ENCODE results near the gene PITPNC1. TPM values are rescaled to one million over a fixed set of nuclear protein-coding genes. Genes with fewer than 3 reads are reported as not detected.
"Not testable (repeated sequence)": the region's sequence is repeated elsewhere in the genome, so short reads cannot be mapped to it uniquely, and the experiment has no call there.

Gene PITPNC1
- total RNA-seq, 4 donors from 2014 or later, result 7.6 to 30.1 (median 15.1) TPM

GRCh38 chr17:67644061-67644460 lies 267.0 kb downstream of the PITPNC1 start:
- ATAC-seq, result no peak
- no peaks in the 10 kb centered on the region for H3K36me3 ChIP-seq
- H3K9me3 ChIP-seq, result no peaks in the 10 kb centered on the region
- no peaks in the 10 kb centered on the region for H3K27me3 ChIP-seq
- no peak overlapping the region for H3K27ac ChIP-seq
- 90 to 93% methylated on average over 5 of the region's 5 CpGs for WGBS, 2 donors (ENCODE audit: low coverage in 1 of 2)
- H3K4me1 ChIP-seq, result peaks cover 0 to 35% (median 0%) of the 10 kb centered on the region in 3 donors
- TF ChIP-seq EP300 (IDR thresholded peaks at IDR 0.05), result no peak
- no peak for TF ChIP-seq POLR2AphosphoS5 (IDR thresholded peaks at IDR 0.05)
- no peak for TF ChIP-seq POLR2A (IDR thresholded peaks at IDR 0.05)
- TF ChIP-seq, protein P1, sequence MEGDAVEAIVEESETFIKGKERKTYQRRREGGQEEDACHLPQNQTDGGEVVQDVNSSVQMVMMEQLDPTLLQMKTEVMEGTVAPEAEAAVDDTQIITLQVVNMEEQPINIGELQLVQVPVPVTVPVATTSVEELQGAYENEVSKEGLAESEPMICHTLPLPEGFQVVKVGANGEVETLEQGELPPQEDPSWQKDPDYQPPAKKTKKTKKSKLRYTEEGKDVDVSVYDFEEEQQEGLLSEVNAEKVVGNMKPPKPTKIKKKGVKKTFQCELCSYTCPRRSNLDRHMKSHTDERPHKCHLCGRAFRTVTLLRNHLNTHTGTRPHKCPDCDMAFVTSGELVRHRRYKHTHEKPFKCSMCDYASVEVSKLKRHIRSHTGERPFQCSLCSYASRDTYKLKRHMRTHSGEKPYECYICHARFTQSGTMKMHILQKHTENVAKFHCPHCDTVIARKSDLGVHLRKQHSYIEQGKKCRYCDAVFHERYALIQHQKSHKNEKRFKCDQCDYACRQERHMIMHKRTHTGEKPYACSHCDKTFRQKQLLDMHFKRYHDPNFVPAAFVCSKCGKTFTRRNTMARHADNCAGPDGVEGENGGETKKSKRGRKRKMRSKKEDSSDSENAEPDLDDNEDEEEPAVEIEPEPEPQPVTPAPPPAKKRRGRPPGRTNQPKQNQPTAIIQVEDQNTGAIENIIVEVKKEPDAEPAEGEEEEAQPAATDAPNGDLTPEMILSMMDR (IDR thresholded peaks at IDR 0.05), result no peak
- no peak overlapping the region for H3K4me3 ChIP-seq

GRCh38 chr17:67645195-67645594 lies 268.1 kb downstream of the PITPNC1 start:
- H3K4me1 ChIP-seq, result peaks cover 0 to 27% (median 0%) of the 10 kb centered on the region in 3 donors
- not testable (repeated sequence) for H3K27me3 ChIP-seq, H3K9me3 ChIP-seq, H3K36me3 ChIP-seq, H3K27ac ChIP-seq, ATAC-seq, H3K4me3 ChIP-seq
- 97 to 100% methylated on average over 1 to 5 of the region's 8 CpGs for WGBS, 2 donors (ENCODE audit: low coverage in 1 of 2)

DNA sequence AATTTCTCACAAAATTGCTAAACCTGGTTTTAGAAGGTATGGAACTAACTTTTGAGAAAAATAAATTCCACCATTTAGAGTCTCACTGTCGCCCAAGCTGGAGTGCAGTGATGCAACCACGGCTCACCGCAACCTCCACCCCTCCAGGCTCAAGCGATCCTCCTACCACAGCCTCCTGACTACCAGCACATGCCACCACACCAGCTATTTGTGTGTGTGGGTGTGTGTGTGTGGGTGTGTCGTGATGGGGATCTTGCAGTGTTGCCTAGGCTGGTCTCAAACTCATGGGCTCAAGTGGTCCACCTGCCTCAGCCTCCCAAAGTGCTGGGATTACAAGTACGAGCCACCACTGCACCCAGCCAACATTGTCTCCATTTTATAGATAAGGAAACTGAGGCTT lies 269.4 kb downstream of the PITPNC1 start:
- no peak overlapping the region for H3K27ac ChIP-seq
- ATAC-seq, result no peak
- no peaks in the 10 kb centered on the region for H3K27me3 ChIP-seq
- WGBS, 2 donors (ENCODE audit: low coverage in 1 of 2), result 92 to 95% methylated on average over 4 of the region's 6 CpGs
- H3K9me3 ChIP-seq, result no peaks in the 10 kb centered on the region
- no peak for TF ChIP-seq POLR2A (IDR thresholded peaks at IDR 0.05)
- TF ChIP-seq, protein P1 (IDR thresholded peaks at IDR 0.05), result no peak
- no peak for TF ChIP-seq POLR2AphosphoS5 (IDR thresholded peaks at IDR 0.05)
- TF ChIP-seq EP300 (IDR thresholded peaks at IDR 0.05), result no peak
- H3K4me1 ChIP-seq, result peaks cover 0 to 31% (median 0%) of the 10 kb centered on the region in 3 donors
- no peaks in the 10 kb centered on the region for H3K36me3 ChIP-seq
- no peak overlapping the region for H3K4me3 ChIP-seq

GRCh38 chr17:67647482-67647881 lies 270.4 kb downstream of the PITPNC1 start:
- TF ChIP-seq POLR2AphosphoS5 (IDR thresholded peaks at IDR 0.05) (no peak), EP300 (IDR thresholded peaks at IDR 0.05) (no peak), POLR2A (IDR thresholded peaks at IDR 0.05) (no peak)
- TF ChIP-seq, protein P1 (IDR thresholded peaks at IDR 0.05), result no peak
- Histone ChIP-seq H3K36me3 (no peaks in the 10 kb centered on the region), H3K4me1 (peaks cover 0 to 39% (median 0%) of the 10 kb centered on the region in 3 donors), H3K27ac (peak overlapping the region in 1 of 4 donors; percentile 0), H3K27me3 (no peaks in the 10 kb centered on the region), H3K9me3 (no peaks in the 10 kb centered on the region), H3K4me3 (no peak overlapping the region)
- ATAC-seq, result no peak
- 69 to 90% methylated on average over 2 of the region's 5 CpGs for WGBS, 2 donors (ENCODE audit: low coverage in 1 of 2)

- ATAC-seq, result no peak
- H3K4me3 ChIP-seq, result no peak overlapping the region
- 65 to 68% methylated on average over 3 to 5 of the region's 6 CpGs for WGBS, 2 donors (ENCODE audit: low coverage in 1 of 2)
- no peaks in the 10 kb centered on the region for H3K27me3 ChIP-seq
- H3K9me3 ChIP-seq, result no peaks in the 10 kb centered on the region
- no peak for TF ChIP-seq POLR2AphosphoS5 (IDR thresholded peaks at IDR 0.05)
- TF ChIP-seq EP300 (IDR thresholded peaks at IDR 0.05), result no peak
- no peak for TF ChIP-seq POLR2A (IDR thresholded peaks at IDR 0.05)
- TF ChIP-seq, protein P1 (IDR thresholded peaks at IDR 0.05), result no peak
- peaks cover 0 to 36% (median 0%) of the 10 kb centered on the region in 3 donors for H3K4me1 ChIP-seq
- H3K27ac ChIP-seq, result peak overlapping the region in 2 of 4 donors; percentile 0 to 24
- no peaks in the 10 kb centered on the region for H3K36me3 ChIP-seq
Measured at GRCh38 chr17:67648032-67648905, 271.2 kb downstream of the PITPNC1 start.

GRCh38 chr17:67648906-67649295 lies 271.8 kb downstream of the PITPNC1 start:
- H3K36me3 ChIP-seq, H3K4me3 ChIP-seq, ATAC-seq, H3K27me3 ChIP-seq, H3K9me3 ChIP-seq: not testable (repeated sequence)
- 100% methylated on average over 1 of the region's 3 CpGs for WGBS, 2 donors (ENCODE audit: low coverage in 1 of 2)
- Histone ChIP-seq H3K4me1 (peaks cover 0 to 36% (median 0%) of the 10 kb centered on the region in 3 donors), H3K27ac (peak overlapping the region in 1 of 4 donors; percentile 24)

Data from gastroesophageal sphincter (tissue), 4 donors.